PC-9 (cell line): ENCODE results near the gene CHMP1B. TPM values are rescaled to one million over a fixed set of nuclear protein-coding genes. Genes with fewer than 3 reads are reported as not detected.

Source experiments
- BruUV-seq: library from RNA; stranded (reverse); fragments of 400-500 nt; replicated peaks from 2 replicates; lab custom pipeline; 2021; lab: Mats Ljungman, UMichigan
- CTCF ChIA-PET: fragments of 300-600 bp; sonication (Branson Sonifier 250); formaldehyde crosslinking; loops from one replicate; lab custom pipeline; 2022; ENCODE audit warnings: antibody characterized with exemption; lab: Charles Lee
- POLR2A ChIA-PET: fragments of 300-600 bp; sonication (Branson Sonifier 250); formaldehyde crosslinking; loops from one replicate; lab custom pipeline; 2022; ENCODE audit warnings: antibody characterized with exemption; ENCODE audit not compliant: unreplicated experiment; lab: Charles Lee
- DNase-seq, 2 experiments: peaks; one replicate each; pipeline versions ENCODE4 v3.0.0 to v3.0.0-alpha.2; 2015 to 2022; ENCODE audit warnings: mixed read lengths in 1 of 2
- H2AFZ ChIP-seq: fragments of 200-600 bp; sonication (generic); 2 replicates; pipeline ENCODE4 v1.8.1; 2017; ENCODE audit warnings: antibody characterized with exemption
- H3F3A ChIP-seq: fragments of 200-600 bp; sonication (generic); 2 replicates; pipeline ENCODE4 v1.8.1; 2017; ENCODE audit warnings: antibody characterized with exemption, mild to moderate bottlenecking, low read depth; ENCODE audit not compliant: insufficient read depth
- H3K27ac ChIP-seq: fragments of 200-600 bp; sonication (generic); 2 replicates; pipeline ENCODE4 v1.6.1; 2016; ENCODE audit warnings: mixed run types
- H3K27me3 ChIP-seq: fragments of 200-600 bp; sonication (generic); 2 replicates; pipeline ENCODE4 v1.6.1; 2016; ENCODE audit warnings: low read depth, mixed run types; ENCODE audit not compliant: insufficient read depth
- H3K36me3 ChIP-seq: fragments of 200-600 bp; sonication (generic); 2 replicates; pipeline ENCODE4 v1.6.1; 2016; ENCODE audit warnings: low read depth, mixed run types
- H3K4me1 ChIP-seq: fragments of 200-600 bp; sonication (generic); replicated peaks from 2 replicates; pipeline ENCODE4 v1.6.1; 2016; ENCODE audit warnings: mixed run types; ENCODE audit not compliant: insufficient read depth
- H3K4me2 ChIP-seq: fragments of 200-600 bp; sonication (generic); 2 replicates; pipeline ENCODE4 v1.6.1; 2017; ENCODE audit warnings: mixed run types
- H3K4me3 ChIP-seq: fragments of 200-600 bp; sonication (generic); 2 replicates; pipeline ENCODE4 v1.6.1; 2016; ENCODE audit warnings: mixed run types
- H3K79me2 ChIP-seq: fragments of 200-600 bp; sonication (generic); 2 replicates; pipeline ENCODE4 v1.6.1; 2017; ENCODE audit warnings: low read depth, mixed run types
- H3K9me2 ChIP-seq: fragments of 200-600 bp; sonication (generic); 2 replicates; pipeline ENCODE4 v1.8.1; 2017; ENCODE audit warnings: mild to moderate bottlenecking; ENCODE audit not compliant: insufficient read depth
- H3K9me3 ChIP-seq: fragments of 200-600 bp; sonication (generic); 2 replicates; pipeline ENCODE4 v1.8.1; 2016; ENCODE audit warnings: low read depth; ENCODE audit not compliant: insufficient read depth
- H4K20me1 ChIP-seq: fragments of 200-600 bp; sonication (generic); 2 replicates; pipeline ENCODE4 v1.8.1; 2017; ENCODE audit not compliant: insufficient read depth
- EZH2 ChIP-seq: fragments of 200-600 bp; sonication (generic); IDR thresholded peaks from 2 replicates; pipeline ENCODE4 v1.8.0; 2017; ENCODE audit warnings: antibody characterized with exemption, low read depth
- intact Hi-C: fragments of 100-400 bp; cut with micrococcal nuclease; formaldehyde crosslinking; loops from one replicate; pipeline ENCODE4 v1.10.0; 2022; ENCODE audit not compliant: unreplicated experiment
- total RNA-seq: library from RNA; stranded (reverse); gene quantifications from 2 replicates; pipeline ENCODE4 v1.2.3, GENCODE V29; 2021
- TF ChIP-seq, protein P1 (sequence below): fragments of 200-600 bp; sonication (generic); conservative IDR thresholded peaks from 2 replicates; pipeline ENCODE4 v1.6.1; 2017; ENCODE audit warnings: mixed run types, antibody characterized with exemption, mild to moderate bottlenecking, moderate library complexity

The CHMP1B gene
- total RNA-seq, 1 experiment from 2014 or later, result 68.0 TPM

- no peaks in the 10 kb centered on the region for H3F3A ChIP-seq
- no peaks in the 10 kb centered on the region for H3K9me2 ChIP-seq
- no peaks in the 10 kb centered on the region for H3K4me1 ChIP-seq
- no peaks in the 10 kb centered on the region for H3K36me3 ChIP-seq
- no peak overlapping the region for H3K4me2 ChIP-seq
- ChIA-PET CTCF (interaction anchor here (0.6 kb wide), 1 partner anchor 98 kb away, joined by 3 read pairs; no protein-coding TSS in a partner anchor), POLR2A (no interaction called here)
- intact Hi-C loops, result no loop called here
- no peak overlapping the region for H2AFZ ChIP-seq
- no peak overlapping the region for H3K4me3 ChIP-seq
- no peaks in the 10 kb centered on the region for H3K9me3 ChIP-seq
- H3K27ac ChIP-seq, result no peak overlapping the region
- no peaks in the 10 kb centered on the region for H3K79me2 ChIP-seq
- no peak for TF ChIP-seq EZH2
- TF ChIP-seq, protein P1, sequence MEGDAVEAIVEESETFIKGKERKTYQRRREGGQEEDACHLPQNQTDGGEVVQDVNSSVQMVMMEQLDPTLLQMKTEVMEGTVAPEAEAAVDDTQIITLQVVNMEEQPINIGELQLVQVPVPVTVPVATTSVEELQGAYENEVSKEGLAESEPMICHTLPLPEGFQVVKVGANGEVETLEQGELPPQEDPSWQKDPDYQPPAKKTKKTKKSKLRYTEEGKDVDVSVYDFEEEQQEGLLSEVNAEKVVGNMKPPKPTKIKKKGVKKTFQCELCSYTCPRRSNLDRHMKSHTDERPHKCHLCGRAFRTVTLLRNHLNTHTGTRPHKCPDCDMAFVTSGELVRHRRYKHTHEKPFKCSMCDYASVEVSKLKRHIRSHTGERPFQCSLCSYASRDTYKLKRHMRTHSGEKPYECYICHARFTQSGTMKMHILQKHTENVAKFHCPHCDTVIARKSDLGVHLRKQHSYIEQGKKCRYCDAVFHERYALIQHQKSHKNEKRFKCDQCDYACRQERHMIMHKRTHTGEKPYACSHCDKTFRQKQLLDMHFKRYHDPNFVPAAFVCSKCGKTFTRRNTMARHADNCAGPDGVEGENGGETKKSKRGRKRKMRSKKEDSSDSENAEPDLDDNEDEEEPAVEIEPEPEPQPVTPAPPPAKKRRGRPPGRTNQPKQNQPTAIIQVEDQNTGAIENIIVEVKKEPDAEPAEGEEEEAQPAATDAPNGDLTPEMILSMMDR, result no peak
- no peaks in the 10 kb centered on the region for H4K20me1 ChIP-seq
- no TSS peak for BruUV-seq
- no peak for DNase-seq
- H3K27me3 ChIP-seq, result no peaks in the 10 kb centered on the region
These were observed 27.7 kb upstream of the CHMP1B start for GRCh38 chr18:11823545-11823944.

DNA sequence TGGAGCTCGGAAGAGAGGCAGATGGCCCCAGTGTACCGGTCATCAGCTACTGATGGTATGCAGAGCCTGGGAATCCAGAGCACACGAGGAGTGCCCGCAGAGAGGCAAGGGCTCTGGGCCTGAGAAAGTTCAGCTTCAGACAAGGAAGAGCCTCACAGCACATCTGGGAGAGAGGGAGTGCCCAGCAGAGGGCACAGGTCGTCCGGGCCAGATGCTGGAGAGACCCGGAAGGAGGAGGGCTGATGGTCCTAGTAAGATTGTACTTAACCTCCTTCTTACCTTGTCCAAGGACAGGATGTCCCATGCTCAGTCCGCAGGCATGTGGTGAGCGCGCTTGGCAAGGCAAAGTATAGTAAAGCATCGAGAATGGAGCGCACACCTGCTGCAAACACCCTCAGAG lies 24.4 kb upstream of the CHMP1B start:
- Histone ChIP-seq H3K27me3 (no peaks in the 10 kb centered on the region), H3F3A (no peaks in the 10 kb centered on the region), H3K9me2 (no peaks in the 10 kb centered on the region), H3K4me3 (no peak overlapping the region), H3K36me3 (no peaks in the 10 kb centered on the region), H4K20me1 (no peaks in the 10 kb centered on the region), H3K27ac (no peak overlapping the region), H3K4me1 (no peaks in the 10 kb centered on the region), H2AFZ (no peak overlapping the region), H3K9me3 (no peaks in the 10 kb centered on the region), H3K79me2 (no peaks in the 10 kb centered on the region), H3K4me2 (no peak overlapping the region)
- TF ChIP-seq EZH2, result no peak
- TF ChIP-seq, protein P1, result no peak
- BruUV-seq, result no TSS peak
- CTCF ChIA-PET, result no interaction called here
- POLR2A ChIA-PET, result no interaction called here
- intact Hi-C loops, result no loop called here
- DNase-seq, result no peak

DNA sequence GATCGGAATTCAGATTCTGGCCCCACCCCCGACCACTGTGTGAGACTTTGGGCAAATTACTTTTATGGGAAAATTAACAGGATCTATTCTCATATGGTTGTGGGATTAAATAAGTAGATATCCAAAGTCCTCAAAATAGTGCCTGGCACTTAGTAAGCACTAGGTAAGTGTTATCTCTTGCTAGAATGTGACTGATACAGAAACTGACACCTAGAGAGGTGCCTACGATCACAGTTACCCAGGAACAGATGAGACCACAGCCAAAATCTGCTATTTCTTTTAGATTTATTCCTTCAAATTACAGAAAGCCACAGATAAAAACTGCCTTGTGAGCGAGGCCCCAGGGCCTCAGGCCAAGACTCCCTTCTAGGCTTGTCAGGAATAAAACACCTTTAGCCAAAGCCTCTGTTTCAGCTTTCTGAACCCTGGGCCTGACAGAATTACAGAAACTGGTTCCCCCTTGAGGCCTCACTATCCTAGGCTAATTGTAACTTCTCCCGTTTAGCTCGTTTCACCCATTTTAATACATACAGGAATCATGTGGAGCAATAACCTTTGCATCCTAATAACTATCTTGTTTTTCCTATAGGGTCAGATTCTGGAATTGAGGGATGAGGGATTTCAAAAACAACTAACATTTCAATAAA lies 22.3 kb upstream of the CHMP1B start:
- intact Hi-C loops, result no loop called here

More for the DNA sequence above, 22.3 kb upstream of the CHMP1B start:
- Histone ChIP-seq H3K36me3 (no peaks in the 10 kb centered on the region), H3K9me3 (no peaks in the 10 kb centered on the region), H3K4me3 (no peak overlapping the region), H3K4me1 (no peaks in the 10 kb centered on the region), H3F3A (no peaks in the 10 kb centered on the region), H3K27me3 (no peaks in the 10 kb centered on the region), H3K9me2 (no peaks in the 10 kb centered on the region), H4K20me1 (no peaks in the 10 kb centered on the region), H3K4me2 (no peak overlapping the region), H3K79me2 (no peaks in the 10 kb centered on the region), H2AFZ (no peak overlapping the region), H3K27ac (no peak overlapping the region)
- TF ChIP-seq, protein P1, result no peak
- TF ChIP-seq EZH2, result no peak
- no TSS peak for BruUV-seq
- POLR2A ChIA-PET, result no interaction called here
- CTCF ChIA-PET, result no interaction called here
- no peak for DNase-seq
